ENCODE measurements around the gene TNNI3.

GRCh38 chr19:55193481-55193880 lies 35.9 kb upstream of the TNNI3 start:
- no peak for TF ChIP-seq CTCF (IDR thresholded peaks at IDR 0.05; ENCODE audit: borderline replicate concordance, extremely low read depth, low read length, poor library complexity, severe bottlenecking)
- no peak for TF ChIP-seq EZH2 (IDR thresholded peaks at IDR 0.05; ENCODE audit: borderline replicate concordance, low read depth, low read length, severe bottlenecking)

Data from DND-41 (cell line).